ENCODE measurements around the gene LRFN2.

DNA sequence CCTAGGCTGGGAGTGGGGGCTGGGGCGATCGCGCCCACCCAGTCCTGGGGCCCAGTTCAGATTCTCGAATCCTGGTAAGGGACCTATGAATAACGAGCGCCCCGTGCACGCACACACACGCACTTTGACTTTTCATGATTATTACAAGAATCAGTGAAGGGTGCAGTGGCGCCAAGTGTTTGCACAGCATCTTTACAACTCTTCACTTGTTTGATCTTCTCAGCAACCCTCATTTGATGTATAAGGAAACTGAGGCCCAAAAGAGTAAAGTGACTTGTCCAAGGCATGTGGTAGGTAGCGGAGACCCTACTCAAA lies 863 bp upstream of the LRFN2 start:
- TF ChIP-seq NRF1 (IDR thresholded peaks at IDR 0.05; ENCODE audit: low read depth, low read length) (no peak), CTCF (IDR thresholded peaks at IDR 0.05) (no peak), USF2 (IDR thresholded peaks at IDR 0.05; ENCODE audit: borderline replicate concordance, low read depth, low read length) (no peak), MAX (IDR thresholded peaks at IDR 0.05; ENCODE audit: low read depth) (no peak), FOSL2 (IDR thresholded peaks at IDR 0.05; ENCODE audit: borderline replicate concordance, low read depth) (no peak), GABPA (IDR thresholded peaks at IDR 0.05; ENCODE audit: low read depth) (no peak), MEF2A (IDR thresholded peaks at IDR 0.05; ENCODE audit: borderline replicate concordance, low read depth) (no peak), TEAD4 (IDR thresholded peaks at IDR 0.05; ENCODE audit: borderline replicate concordance, insufficient read depth) (no peak), JUND (IDR thresholded peaks at IDR 0.05) (no peak), EZH2phosphoT487 (IDR thresholded peaks at IDR 0.05; ENCODE audit: borderline replicate concordance, low read depth) (no peak)
- TF ChIP-seq, protein P1, sequence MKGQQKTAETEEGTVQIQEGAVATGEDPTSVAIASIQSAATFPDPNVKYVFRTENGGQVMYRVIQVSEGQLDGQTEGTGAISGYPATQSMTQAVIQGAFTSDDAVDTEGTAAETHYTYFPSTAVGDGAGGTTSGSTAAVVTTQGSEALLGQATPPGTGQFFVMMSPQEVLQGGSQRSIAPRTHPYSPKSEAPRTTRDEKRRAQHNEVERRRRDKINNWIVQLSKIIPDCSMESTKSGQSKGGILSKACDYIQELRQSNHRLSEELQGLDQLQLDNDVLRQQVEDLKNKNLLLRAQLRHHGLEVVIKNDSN (IDR thresholded peaks at IDR 0.05; ENCODE audit: borderline replicate concordance, low read depth), result no peak
